HTR-8/SVneo (cell line): ENCODE results near the gene RICTOR.
A peak's percentile ranks its signal among the peaks of the same experiment; 100 is the strongest.
"Not testable (repeated sequence)": the region's sequence is repeated elsewhere in the genome, so short reads cannot be mapped to it uniquely, and the experiment has no call there.

ENCODE experiments used
- DNase-seq: peaks from one replicate; pipeline ENCODE4 v3.0.0; 2011; ENCODE audit warnings: low spot score, mixed read lengths; ENCODE audit not compliant: insufficient read length
- FAIRE-seq: peaks from 2 replicates; lab custom pipeline; 2011; peaks lifted over from hg19 to GRCh38; lab: Jason Lieb, UNC

RICTOR gene

DNA sequence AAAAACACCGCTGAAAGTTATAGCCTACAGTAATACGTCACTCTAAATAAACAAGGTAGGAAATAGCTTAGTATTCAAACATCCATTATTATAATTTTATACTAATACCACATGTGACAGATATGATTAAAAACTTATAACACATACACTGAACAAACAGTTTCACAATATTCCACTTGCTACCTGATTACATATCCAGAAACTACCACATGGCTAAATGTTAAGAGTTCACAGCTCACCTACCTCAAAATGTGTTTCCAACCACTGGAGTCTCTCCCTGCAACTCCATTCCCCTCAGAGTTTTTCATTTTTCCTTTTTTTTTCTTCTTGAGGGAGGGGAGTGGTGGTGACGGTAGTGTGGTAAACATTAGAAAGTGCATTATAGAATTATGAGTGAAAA lies 12.1 kb downstream of the RICTOR start:
- no peak for DNase-seq
- FAIRE-seq: no peak

DNA sequence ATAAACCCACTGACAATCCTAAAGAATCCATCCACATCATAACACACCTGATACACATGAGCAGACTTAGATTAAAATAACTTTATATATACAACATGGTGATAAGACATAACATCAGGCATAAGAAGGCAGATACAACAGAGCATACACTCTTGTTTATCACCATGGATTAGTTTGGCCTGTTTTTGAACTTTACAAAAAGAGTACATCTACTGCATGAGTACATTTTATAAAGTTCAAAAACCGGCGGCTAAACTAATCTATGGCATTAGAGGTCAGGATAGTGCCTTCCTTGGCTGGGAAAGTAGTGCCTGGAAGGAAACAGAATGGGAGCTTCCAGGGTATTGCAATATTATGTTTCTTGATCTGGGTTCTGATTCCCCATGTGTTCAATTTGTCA lies 15.1 kb downstream of the RICTOR start:
- DNase-seq (no peak), FAIRE-seq (no peak)

DNA sequence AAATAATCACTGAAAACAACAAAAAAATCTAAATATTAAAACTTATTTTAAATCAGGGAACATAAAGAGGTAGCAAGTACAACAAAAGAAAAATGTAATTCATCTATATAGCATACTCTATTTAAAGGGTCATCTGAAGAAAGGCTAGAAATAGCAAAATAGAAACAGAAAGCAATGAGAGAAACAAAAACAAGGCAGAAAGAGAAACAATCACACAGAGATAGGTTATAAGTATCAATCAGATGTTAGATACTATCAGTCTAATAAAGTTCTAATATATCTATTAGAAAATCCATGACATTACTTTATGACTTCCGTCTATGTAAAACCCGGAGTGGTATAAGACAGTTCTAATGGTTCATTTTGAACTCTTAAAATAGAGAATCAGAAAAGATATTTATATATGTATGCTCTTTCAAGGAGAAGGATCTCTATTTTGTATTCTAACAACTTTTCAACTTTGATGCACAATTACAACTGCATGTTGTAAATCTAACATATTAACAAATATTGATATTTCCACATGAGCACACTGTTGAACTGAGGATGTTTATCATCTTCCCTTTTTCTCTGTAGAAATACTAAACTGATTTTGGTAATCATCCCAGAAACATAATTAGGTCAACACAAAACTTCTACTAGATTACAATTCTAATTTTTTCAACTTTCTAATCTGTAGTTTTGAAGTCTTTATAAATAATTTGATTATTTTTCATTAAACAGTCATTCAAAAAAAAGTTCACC lies 15.8 kb downstream of the RICTOR start:
- FAIRE-seq (no peak), DNase-seq (no peak)

DNA sequence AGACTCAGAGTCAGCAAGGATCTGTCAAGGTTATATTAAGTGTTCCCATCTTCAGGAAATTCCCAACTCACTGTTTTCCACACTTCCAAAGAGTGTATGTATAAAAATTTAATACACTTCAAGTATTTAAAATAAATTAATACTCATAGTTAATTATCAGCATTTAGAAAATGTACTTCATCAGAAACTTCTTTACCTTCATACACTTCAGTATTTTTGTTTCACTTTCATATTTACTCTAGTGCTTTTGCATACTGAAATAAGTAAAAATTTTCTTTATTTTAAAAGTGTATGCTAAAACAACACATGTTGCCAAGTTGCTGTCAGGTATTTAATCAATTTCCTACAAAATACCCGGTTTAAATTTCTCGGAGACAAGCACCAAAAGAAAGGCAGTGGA lies 16.5 kb downstream of the RICTOR start:
- DNase-seq (no peak), FAIRE-seq (no peak)

DNA sequence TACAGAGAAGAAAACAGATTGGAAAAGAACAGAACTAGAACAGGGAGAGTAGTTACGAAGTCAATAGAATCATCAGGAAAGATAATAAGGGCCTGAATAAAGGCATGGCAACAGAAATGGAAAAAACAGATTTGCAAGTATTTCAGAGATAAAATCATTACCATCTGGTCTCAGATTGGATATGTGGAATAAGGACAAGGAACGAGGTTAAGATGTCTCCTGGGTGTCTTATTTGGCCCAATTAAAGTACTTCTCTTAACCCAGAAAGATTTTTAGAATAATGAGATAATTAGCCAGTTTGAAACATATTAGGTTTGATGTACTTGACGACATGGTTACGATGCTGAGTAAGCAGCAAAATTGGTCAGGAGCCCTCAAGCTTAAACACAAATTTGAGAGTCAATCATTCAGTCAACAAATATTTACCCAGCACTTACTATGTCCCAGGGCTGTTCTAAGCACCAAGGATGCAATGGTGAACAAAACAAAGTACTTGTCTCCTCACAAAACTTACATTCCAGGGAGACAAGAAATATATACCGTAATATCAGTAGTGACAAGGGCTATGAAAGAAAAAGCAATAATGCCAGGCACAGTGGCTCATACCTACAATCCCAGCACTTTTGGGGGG lies 18.3 kb downstream of the RICTOR start:
- peak; percentile 54 for FAIRE-seq

DNA sequence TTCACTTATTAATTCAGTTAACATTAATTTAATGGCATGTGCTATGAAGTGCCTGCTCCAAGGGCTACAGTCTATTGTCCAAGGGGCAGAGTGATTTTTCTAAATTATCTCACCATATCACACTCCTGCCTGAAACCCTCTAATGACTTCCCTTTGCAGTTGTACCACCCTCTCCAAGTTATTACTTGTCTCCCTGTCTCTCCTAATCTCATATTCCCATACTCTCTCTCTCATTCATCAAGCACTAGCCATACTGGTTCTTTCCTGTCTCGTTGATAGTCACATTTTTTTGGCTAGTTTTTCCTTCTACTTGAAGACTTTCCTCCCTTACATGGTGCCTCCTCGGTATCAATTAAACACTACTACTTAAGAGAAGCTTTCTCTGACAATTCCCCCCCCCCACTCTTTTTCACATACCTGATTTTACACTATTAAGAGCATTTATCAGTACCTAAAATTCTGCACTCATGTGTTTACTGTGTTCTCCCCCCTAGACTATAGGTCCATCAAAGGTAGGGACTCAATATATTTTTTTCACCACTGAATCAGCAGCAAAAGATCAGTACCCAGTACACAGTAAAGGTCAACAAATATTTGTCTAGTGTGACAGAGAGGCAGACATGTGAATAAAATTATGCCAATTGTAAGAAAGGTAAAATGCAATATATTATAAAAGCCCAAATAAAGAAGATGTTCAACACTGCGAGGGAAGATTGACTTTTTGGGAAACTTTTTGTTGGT lies 19.0 kb downstream of the RICTOR start:
- DNase-seq (no peak), FAIRE-seq (peak; percentile 44)

More for the DNA sequence above, 18.3 kb downstream of the RICTOR start:
- no peak for DNase-seq

DNA sequence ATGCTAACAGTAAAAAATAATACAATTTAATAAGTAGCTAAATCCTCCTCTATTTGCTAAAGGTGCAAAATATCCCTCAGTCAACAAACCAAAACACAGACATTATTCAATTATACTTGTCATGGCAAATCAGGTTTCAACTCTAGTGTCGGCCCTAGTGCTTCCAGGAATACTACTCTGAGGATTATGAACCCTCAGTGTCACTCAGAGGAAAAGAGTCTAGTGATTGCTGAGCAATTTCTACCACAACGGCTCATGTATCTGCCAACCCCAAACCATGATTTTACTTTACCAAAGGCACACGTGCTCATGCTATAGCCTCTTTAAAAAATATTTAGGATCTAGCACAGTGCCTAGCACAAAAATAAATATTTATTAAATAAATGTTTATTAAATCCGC lies 21.0 kb downstream of the RICTOR start:
- no peak for DNase-seq
- no peak for FAIRE-seq

DNA sequence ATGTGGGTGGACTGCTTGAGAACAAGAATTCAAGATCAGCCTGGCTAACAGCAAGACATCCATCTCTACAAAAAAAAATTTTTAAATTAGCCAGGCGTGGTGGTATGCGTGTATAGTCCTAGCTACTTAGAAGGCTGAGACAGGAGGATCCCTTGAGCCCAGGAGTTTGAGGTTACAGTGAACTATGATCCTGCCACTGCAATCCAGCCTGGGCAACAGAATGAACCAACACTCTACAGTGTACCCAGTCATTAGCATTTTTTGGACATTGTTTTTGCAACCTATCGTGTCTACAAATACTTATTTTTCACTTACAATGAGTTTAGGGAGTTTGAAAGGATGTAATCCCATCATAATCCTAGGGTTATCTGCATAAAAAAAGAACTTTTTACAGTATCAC lies 22.1 kb downstream of the RICTOR start:
- no peak for FAIRE-seq
- DNase-seq: no peak

DNA sequence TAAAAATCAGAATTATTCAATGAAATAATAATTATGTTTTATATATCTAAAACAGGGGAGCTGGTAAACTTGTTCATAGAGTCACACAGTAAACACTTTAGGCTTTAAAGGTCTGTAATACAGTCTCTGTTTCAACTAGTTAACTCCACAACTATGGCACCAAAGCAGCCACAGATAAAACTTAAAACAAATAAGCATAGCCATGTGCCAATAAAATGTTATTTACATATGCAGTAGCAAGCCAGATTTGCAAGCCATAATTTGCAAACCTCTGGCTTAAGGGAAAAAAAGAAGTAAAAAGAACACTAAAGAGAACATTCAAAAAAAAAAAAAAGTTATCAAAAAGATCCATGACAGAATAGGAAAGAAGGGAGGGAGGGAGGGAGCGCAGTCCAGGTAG lies 24.9 kb downstream of the RICTOR start:
- no peak for FAIRE-seq
- DNase-seq: no peak

DNA sequence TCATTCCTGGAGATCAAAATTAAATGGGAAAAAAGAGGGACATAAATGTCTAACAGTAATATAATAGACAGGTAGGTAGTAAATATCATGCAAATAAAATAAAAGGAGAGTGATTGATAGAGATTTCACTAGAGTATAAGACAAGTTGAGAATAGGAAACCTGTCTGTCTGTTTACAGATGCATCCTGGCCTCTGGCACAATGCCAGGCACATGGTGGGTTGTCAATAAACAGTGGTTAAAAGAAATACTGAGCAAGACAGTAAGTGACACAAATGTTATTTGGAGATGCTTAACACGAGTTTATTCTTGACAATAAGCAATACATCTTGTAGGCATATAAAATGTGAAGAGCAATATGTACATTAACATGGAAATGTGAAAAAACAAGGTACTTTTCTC lies 33.3 kb downstream of the RICTOR start:
- DNase-seq (no peak), FAIRE-seq (peak; percentile 44)

DNA sequence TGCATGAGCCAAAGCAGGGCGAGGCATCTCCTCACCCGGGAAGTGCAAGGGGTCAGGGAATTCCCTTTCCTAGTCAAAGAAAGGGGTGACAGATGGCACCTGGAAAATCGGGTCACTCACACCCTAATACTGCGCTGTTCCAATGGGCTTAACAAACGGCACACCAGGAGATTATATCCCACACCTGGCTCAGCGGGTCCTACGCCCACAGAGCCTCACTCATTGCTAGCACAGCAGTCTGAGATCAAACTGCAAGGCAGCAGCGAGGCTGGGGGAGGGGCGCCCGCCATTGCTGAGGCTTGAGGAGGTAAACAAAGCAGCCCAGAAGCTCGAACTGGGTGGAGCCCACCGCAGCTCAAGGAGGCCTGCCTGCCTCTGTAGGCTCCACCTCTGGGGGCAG lies 39.7 kb downstream of the RICTOR start:
- not testable (repeated sequence) for DNase-seq, FAIRE-seq

DNA sequence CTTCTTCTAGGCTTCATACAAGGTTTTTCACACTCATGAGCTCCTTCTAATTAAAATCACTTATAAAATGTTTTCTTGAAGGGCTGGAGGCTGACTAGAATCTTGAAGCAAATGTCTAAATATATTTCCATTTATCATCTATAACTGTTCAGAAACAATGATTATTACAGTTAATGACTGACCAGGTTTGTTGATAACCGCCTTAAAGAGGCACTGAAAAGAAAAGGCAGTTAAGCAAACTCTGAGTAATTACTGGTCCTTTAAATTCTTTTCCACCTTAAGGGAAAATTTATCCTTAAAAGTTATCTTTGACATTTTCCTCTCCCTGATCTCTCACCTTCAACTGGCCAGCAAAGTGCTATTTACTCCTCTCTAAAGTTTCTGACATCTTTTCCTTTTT lies 43.2 kb downstream of the RICTOR start:
- DNase-seq (no peak), FAIRE-seq (no peak)

DNA sequence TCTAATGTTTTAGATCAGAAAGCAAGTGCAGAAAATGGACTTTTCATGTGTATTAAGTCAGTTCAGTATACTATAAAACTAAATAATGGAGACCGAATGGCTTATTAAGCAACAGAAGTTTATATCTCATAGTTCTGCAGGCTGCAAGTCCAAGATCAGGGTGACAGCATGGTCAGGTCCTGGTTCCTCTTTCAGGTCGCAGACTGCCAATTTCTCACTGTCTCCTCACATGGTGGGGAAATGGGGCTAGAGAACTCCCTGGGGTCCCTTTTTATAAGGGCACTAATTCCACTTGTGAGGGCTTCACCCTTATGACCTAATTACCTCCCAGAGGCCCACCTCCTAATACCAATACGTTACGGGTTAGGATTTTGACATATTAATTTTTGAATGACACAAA lies 48.7 kb downstream of the RICTOR start:
- DNase-seq (no peak), FAIRE-seq (no peak)

DNA sequence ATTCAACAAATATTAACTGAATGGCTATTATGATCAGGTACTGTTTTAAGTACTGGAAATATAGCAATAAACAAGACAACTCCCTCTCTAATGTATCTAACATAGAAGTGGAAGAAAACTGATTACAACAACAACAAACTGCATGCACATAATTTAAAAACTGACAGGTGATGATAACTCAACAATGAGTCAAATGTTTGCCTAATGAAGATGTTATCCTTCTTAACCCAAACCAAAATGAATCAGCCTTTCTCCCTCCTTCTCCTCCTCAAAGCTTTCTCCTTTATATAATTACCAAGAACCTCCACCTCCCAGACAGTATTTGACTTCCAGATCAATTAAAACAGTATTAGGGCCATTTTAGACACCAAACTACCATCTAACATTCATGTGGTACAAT lies 49.3 kb downstream of the RICTOR start:
- DNase-seq: no peak
- FAIRE-seq: no peak

DNA sequence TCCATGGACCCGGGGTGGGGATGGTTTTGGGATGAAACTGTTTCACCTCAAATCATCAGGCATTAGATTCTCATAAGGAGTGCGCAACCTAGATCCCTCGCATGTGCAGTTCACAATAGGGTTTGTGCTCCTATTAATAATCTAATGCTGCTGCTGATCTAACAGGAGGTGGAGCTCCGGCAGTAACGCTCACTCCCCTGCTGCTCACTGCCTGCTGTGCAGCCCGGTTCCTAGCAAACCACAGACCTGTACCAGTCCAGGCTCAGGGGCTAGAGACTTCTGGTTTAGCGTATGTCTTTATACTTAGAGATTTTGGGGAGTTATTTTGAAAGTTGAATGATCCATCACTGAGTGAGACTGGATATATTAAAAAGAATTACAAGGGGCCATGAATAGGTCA lies 50.2 kb downstream of the RICTOR start:
- FAIRE-seq (peak; percentile 79), DNase-seq (no peak)

DNA sequence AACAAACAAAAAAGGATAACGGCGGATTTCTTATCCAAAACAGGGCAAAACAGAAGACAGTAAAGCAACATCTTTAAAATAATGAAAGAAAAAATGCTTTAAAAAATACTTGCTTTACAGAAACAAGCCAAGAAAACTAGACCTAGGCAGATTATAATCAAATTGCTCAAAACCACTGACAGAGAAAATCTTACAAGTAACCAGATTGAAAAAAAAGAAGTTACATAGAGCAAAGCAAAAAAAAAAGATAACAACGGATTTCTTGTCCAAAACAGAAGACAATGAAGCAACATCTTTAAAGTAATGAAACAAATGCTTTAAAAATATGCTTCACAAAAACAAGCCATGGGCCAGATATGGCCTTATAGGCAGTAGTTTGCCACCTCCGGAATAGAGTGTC lies 51.1 kb downstream of the RICTOR start:
- DNase-seq: no peak
- no peak for FAIRE-seq

DNA sequence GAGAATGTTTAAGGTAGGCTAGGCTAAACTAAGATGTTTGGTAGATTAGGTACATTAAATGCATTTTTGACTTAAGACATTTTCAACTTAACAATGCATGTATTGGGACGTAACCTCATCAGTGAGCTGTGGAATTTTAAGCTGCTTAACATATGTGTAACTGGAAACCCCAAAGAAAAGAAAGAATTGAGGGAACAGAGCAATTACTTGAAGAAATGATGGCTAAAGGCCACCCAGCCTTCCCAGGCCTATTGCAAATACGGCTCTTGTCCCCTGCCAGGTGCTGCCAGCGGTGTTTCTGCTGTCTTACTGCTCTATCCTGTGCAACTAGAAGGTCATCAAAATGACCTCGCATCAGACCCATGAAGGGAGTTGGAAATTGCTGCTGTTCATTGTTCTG lies 52.0 kb downstream of the RICTOR start:
- no peak for DNase-seq
- no peak for FAIRE-seq

DNA sequence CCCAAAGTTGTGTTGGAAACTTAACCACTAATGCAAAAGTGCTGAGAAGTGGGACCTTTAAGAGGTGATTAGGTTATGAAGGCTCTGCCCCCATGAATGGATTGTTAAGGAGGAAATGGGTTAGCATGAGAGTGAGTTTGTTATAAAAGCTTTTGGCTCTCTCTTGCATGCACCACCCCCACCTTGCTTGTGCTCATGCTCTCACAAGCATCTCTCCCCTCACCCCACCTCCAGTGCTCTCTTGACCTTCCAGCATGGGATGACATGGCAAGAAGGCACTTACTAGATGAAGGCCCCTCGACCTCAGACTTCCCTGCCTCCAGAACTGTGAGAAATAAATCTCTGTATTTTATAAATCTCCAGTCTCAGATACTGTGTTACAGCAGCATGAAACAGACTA lies 52.8 kb downstream of the RICTOR start:
- FAIRE-seq (no peak), DNase-seq (no peak)

DNA sequence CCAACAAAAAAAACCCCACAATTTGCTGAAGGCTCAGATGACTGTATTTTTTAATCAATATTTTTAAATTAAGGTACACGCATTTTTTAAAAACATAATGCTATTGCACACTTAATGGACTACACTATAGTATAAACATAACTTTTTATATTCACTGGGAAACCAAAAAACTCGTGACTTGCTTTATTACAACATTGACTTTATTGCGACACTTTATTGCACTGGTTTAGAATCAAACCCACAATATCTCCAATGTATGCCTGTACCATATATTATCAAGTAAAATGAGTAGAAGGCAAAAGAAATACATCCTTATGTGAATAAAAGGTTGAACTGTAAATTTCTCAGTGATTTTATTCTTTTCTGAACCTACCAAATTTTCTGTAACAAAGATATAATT lies 53.7 kb downstream of the RICTOR start:
- FAIRE-seq (no peak), DNase-seq (no peak)

DNA sequence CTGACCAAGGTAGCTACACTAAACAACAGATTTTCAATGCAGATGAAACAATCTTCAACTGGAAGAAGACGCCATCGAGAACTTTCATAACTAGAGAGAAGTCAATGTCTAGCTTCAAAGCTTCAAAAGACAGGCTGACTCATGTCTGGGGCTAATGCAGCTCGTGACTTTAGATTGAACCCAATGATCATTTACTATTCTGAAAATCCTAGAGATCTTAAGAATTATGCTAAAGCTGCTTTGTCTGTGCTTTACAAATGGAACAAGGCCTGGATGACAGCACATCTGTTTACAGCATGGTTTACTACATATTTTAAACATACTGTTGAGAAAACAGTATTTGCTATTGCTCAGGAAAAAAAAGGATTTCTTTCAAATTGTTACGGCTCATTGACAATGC lies 54.9 kb downstream of the RICTOR start:
- peak; percentile 33 for FAIRE-seq
- DNase-seq: no peak

DNA sequence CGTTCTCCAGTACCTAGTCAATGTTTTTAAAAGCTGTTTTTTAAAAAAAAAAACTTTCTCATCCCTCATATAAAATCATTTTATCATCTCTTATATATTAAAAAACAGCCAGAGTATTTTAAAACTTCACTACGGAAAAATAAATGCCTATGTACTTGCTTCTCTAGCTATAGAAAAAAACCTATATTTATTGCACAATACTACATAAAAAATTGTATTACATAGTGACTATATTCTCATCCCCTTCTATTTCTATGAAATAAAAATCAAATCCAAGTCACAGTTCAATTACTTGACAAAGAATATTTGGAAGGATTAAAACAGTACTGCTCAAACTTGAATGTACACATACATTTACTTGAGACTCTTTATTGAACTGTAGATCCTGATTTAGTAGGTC lies 56.7 kb downstream of the RICTOR start:
- DNase-seq (no peak), FAIRE-seq (no peak)
